ENCODE measurements around the gene ANKRD24.
"Not testable (repeated sequence)": the region's sequence is repeated elsewhere in the genome, so short reads cannot be mapped to it uniquely, and the experiment has no call there.

The ANKRD24 gene

GRCh38 chr19:4233282-4233853 is 50.9 kb downstream of the ANKRD24 start:
- peak; percentile 74 for DNase-seq

- DNase-seq, result no peak
Measured at GRCh38 chr19:4234142-4234861, 51.8 kb downstream of the ANKRD24 start.

GRCh38 chr19:4234862-4235201 is 52.3 kb downstream of the ANKRD24 start:
- no peak for DNase-seq

- not testable (repeated sequence) for DNase-seq
Measured at GRCh38 chr19:4237510-4237909, 55.0 kb downstream of the ANKRD24 start.

- DNase-seq, result no peak
Measured at GRCh38 chr19:4238831-4239230, 56.3 kb downstream of the ANKRD24 start.

GRCh38 chr19:4241824-4242430 is 59.4 kb downstream of the ANKRD24 start:
- no peak for DNase-seq

- DNase-seq, result not testable (repeated sequence)
Measured at GRCh38 chr19:4245938-4246337, 63.4 kb downstream of the ANKRD24 start.

GRCh38 chr19:4246767-4247593 is 64.5 kb downstream of the ANKRD24 start, which contains the start of gene YJU2:
TSS of gene YJU2 (plus strand) at chr19:4247080. CDS start at chr19:4247147, 67 bp downstream.
- peak; percentile 99 for DNase-seq

- DNase-seq, result no peak
Measured at GRCh38 chr19:4256563-4256962, 74.1 kb downstream of the ANKRD24 start.

GRCh38 chr19:4257025-4257424 is 74.5 kb downstream of the ANKRD24 start:
- no peak for DNase-seq

- no peak for DNase-seq
Measured at GRCh38 chr19:4258181-4258580, 75.7 kb downstream of the ANKRD24 start.

- DNase-seq, result no peak
Measured at GRCh38 chr19:4260613-4261191, 78.2 kb downstream of the ANKRD24 start.

GRCh38 chr19:4264812-4265211 is 82.3 kb downstream of the ANKRD24 start:
- DNase-seq, result no peak

- DNase-seq, result no peak
Measured at GRCh38 chr19:4266253-4267000, 83.9 kb downstream of the ANKRD24 start.

- peak; percentile 63 for DNase-seq
Measured at GRCh38 chr19:4267101-4267900, 84.8 kb downstream of the ANKRD24 start.

- no peak for DNase-seq
Measured at GRCh38 chr19:4267901-4268815, 85.7 kb downstream of the ANKRD24 start.

- DNase-seq, result no peak
Measured at GRCh38 chr19:4268816-4269430, 86.4 kb downstream of the ANKRD24 start.

GRCh38 chr19:4272894-4273293 is 90.4 kb downstream of the ANKRD24 start:
- no peak for DNase-seq

- DNase-seq, result not testable (repeated sequence)
Measured at GRCh38 chr19:4274321-4274686, 91.8 kb downstream of the ANKRD24 start.

Data from activated naive CD4-positive, alpha-beta T cell treated with Interleukin-2 at 50 U/mL for 16 hours (primary cell).